PC-3 (cell line): Measurements from ENCODE around the gene REX1BD. TPM values are rescaled to one million over a fixed set of nuclear protein-coding genes. Genes with fewer than 3 reads are reported as not detected.

ENCODE experiments used
- ATAC-seq: fragments of 200-7000 bp; cut with Tn5 transposase; 2 replicates; pipeline ENCODE4 v1.9.1; 2020; ENCODE audit warnings: mild to moderate bottlenecking, moderate library complexity
- BruUV-seq: library from RNA; stranded (reverse); fragments of 400-500 nt; replicated peaks from 2 replicates; lab custom pipeline; 2021; lab: Mats Ljungman, UMichigan
- CTCF ChIA-PET: fragments of 300-600 bp; sonication (Branson Sonifier 250); formaldehyde crosslinking; loops from one replicate; lab custom pipeline; 2022; ENCODE audit warnings: antibody characterized with exemption; lab: Charles Lee
- POLR2A ChIA-PET: fragments of 300-600 bp; sonication (Branson Sonifier 250); formaldehyde crosslinking; loops from one replicate; lab custom pipeline; 2022; ENCODE audit warnings: antibody characterized with exemption; ENCODE audit not compliant: unreplicated experiment; lab: Charles Lee
- DNase-seq: peaks from one replicate; pipeline ENCODE4 v3.0.0-alpha.2; 2015
- H2AFZ ChIP-seq: fragments of 300-600 bp; sonication (generic); 2 replicates; pipeline ENCODE4 v1.6.0; 2016; ENCODE audit warnings: antibody characterized with exemption, low read length
- H3F3A ChIP-seq: fragments of 300-600 bp; sonication (generic); one replicate; pipeline ENCODE4 v1.6.0; 2017; ENCODE audit warnings: antibody characterized with exemption, low read length, control low read depth, mild to moderate bottlenecking; ENCODE audit not compliant: unreplicated experiment
- H3K27ac ChIP-seq: fragments of 300-600 bp; sonication (generic); 2 replicates; pipeline ENCODE4 v1.5.1; 2016; ENCODE audit warnings: mild to moderate bottlenecking, low read length
- H3K27me3 ChIP-seq: fragments of 300-600 bp; sonication (generic); 2 replicates; pipeline ENCODE4 v1.6.1; 2016; ENCODE audit warnings: low read length, mixed read lengths
- H3K36me3 ChIP-seq: fragments of 300-600 bp; sonication (generic); 2 replicates; pipeline ENCODE4 v1.6.1; 2016; ENCODE audit warnings: low read depth, mixed run types, low read length, mixed read lengths
- H3K4me1 ChIP-seq: fragments of 300-600 bp; sonication (generic); 2 replicates; pipeline ENCODE4 v1.5.1; 2016; ENCODE audit warnings: low read length; ENCODE audit not compliant: insufficient read depth
- H3K4me2 ChIP-seq: fragments of 300-600 bp; sonication (generic); 2 replicates; pipeline ENCODE4 v1.6.0; 2016; ENCODE audit warnings: low read length
- H3K4me3 ChIP-seq: fragments of 300-600 bp; sonication (generic); 2 replicates; pipeline ENCODE4 v1.5.1; 2016; ENCODE audit warnings: mild to moderate bottlenecking, low read length, mixed read lengths
- H3K79me2 ChIP-seq: fragments of 300-600 bp; sonication (generic); 2 replicates; pipeline ENCODE4 v1.6.1; 2017; ENCODE audit warnings: low read length, mixed read lengths
- H3K9ac ChIP-seq: fragments of 300-600 bp; sonication (generic); 2 replicates; pipeline ENCODE4 v1.6.0; 2016; ENCODE audit warnings: mild to moderate bottlenecking, low read length
- H3K9me2 ChIP-seq: fragments of 300-600 bp; sonication (generic); replicated peaks from 2 replicates; pipeline ENCODE4 v1.6.1; 2016; ENCODE audit warnings: mixed run types, low read length, mixed read lengths
- H3K9me3 ChIP-seq: fragments of 300-600 bp; sonication (generic); 2 replicates; pipeline ENCODE4 v1.6.1; 2016; ENCODE audit warnings: low read length, mixed read lengths
- H4K20me1 ChIP-seq: fragments of 300-600 bp; sonication (generic); 2 replicates; pipeline ENCODE4 v1.6.1; 2016; ENCODE audit warnings: low read length, mixed read lengths
- EZH2 ChIP-seq: fragments of 300-600 bp; sonication (generic); IDR thresholded peaks from one replicate; pipeline ENCODE4 v1.6.1; 2017; ENCODE audit warnings: antibody characterized with exemption, mild to moderate bottlenecking, low read length; ENCODE audit not compliant: unreplicated experiment
- EZH2phosphoT487 ChIP-seq: fragments of 300-600 bp; sonication (generic); IDR thresholded peaks from 2 replicates; pipeline ENCODE4 v1.6.1; 2018; ENCODE audit warnings: mild to moderate bottlenecking, antibody characterized with exemption, low read length, borderline replicate concordance
- intact Hi-C: fragments of 100-400 bp; cut with micrococcal nuclease; formaldehyde crosslinking; loops from 2 replicates; pipeline ENCODE4 v1.9.0; 2023
- total RNA-seq: library from RNA; depleted of rRNA; stranded (reverse); fragments of >200 nt; gene quantifications from 2 replicates; pipeline ENCODE4 v1.2.3, GENCODE V29; 2014
- TF ChIP-seq, protein P1 (sequence below): fragments of 300-600 bp; sonication (generic); conservative IDR thresholded peaks from 2 replicates; pipeline ENCODE4 v1.5.1; 2017; ENCODE audit warnings: antibody characterized with exemption, low read depth, mild to moderate bottlenecking, low read length

The REX1BD gene
- total RNA-seq, 1 experiment from 2014 or later: 121 TPM

GRCh38 chr19:18574691-18575291 lies 13.8 kb upstream of the REX1BD start:
- peaks cover 32% of the 10 kb centered on the region for H4K20me1 ChIP-seq
- intact Hi-C loops: loop anchor here (5.0 kb wide), 1 partner anchor 112 kb away; no protein-coding TSS in a partner anchor
- no peak overlapping the region for H2AFZ ChIP-seq
- no peak overlapping the region for H3K27ac ChIP-seq
- H3K9me3 ChIP-seq: no peaks in the 10 kb centered on the region
- no peaks in the 10 kb centered on the region for H3K27me3 ChIP-seq
- H3K9me2 ChIP-seq: no peaks in the 10 kb centered on the region
- no peak for ATAC-seq
- no peaks in the 10 kb centered on the region for H3F3A ChIP-seq
- BruUV-seq: no TSS peak
- no peak for DNase-seq
- H3K36me3 ChIP-seq: peaks cover 32% of the 10 kb centered on the region
- H3K79me2 ChIP-seq: peaks cover 38% of the 10 kb centered on the region
- H3K9ac ChIP-seq: no peak overlapping the region
- H3K4me3 ChIP-seq: no peak overlapping the region
- ChIA-PET POLR2A (no interaction called here), CTCF (no interaction called here)
- peaks cover 15% of the 10 kb centered on the region for H3K4me1 ChIP-seq
- TF ChIP-seq EZH2phosphoT487 (no peak), EZH2 (no peak)
- TF ChIP-seq, protein P1, sequence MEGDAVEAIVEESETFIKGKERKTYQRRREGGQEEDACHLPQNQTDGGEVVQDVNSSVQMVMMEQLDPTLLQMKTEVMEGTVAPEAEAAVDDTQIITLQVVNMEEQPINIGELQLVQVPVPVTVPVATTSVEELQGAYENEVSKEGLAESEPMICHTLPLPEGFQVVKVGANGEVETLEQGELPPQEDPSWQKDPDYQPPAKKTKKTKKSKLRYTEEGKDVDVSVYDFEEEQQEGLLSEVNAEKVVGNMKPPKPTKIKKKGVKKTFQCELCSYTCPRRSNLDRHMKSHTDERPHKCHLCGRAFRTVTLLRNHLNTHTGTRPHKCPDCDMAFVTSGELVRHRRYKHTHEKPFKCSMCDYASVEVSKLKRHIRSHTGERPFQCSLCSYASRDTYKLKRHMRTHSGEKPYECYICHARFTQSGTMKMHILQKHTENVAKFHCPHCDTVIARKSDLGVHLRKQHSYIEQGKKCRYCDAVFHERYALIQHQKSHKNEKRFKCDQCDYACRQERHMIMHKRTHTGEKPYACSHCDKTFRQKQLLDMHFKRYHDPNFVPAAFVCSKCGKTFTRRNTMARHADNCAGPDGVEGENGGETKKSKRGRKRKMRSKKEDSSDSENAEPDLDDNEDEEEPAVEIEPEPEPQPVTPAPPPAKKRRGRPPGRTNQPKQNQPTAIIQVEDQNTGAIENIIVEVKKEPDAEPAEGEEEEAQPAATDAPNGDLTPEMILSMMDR: no peak
- H3K4me2 ChIP-seq: no peak overlapping the region

- Histone ChIP-seq H3K36me3 (peaks cover 32% of the 10 kb centered on the region), H2AFZ (no peak overlapping the region), H3F3A (no peaks in the 10 kb centered on the region), H3K9me2 (no peaks in the 10 kb centered on the region), H3K9me3 (no peaks in the 10 kb centered on the region), H3K27ac (no peak overlapping the region), H3K4me1 (peaks cover 12% of the 10 kb centered on the region), H3K79me2 (peaks cover 38% of the 10 kb centered on the region), H3K4me3 (no peak overlapping the region), H3K4me2 (no peak overlapping the region), H3K27me3 (no peaks in the 10 kb centered on the region), H4K20me1 (peaks cover 32% of the 10 kb centered on the region), H3K9ac (no peak overlapping the region)
- DNase-seq (no peak), ATAC-seq (no peak)
- BruUV-seq: no TSS peak
- intact Hi-C loops: no loop called here
- TF ChIP-seq, protein P1: no peak
- TF ChIP-seq EZH2: no peak
- no peak for TF ChIP-seq EZH2phosphoT487
- ChIA-PET CTCF (no interaction called here), POLR2A (no interaction called here)
Measured at GRCh38 chr19:18576383-18576782, 12.2 kb upstream of the REX1BD start.

DNA sequence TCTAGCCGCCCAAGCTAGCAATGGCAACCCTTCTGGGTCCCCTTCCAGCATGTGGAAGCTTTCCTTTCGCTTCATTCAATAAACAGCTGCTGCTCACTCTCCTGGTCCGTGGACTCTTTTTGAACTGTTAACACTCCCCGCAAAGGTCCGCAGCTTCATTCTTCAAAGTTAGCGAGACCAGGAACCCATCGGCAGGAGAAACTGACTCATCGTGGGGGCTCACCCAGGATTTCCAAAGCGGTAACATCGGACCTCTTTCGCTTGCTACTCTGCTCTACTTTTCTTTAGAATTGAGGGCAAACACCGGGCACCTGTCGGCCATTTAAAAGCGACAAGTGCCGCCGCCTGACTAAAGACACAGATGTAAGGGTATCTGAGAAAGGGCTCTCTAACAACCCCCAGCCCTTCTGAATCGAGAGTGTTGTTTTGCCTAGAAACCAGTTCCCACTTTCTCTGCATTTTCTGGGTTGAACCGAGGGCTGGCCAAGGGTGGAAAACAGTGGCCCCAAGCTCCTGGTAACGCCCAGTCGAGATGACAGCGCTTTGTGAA lies 11.2 kb upstream of the REX1BD start:
- H3K36me3 ChIP-seq: peaks cover 32% of the 10 kb centered on the region
- H3K27me3 ChIP-seq: no peaks in the 10 kb centered on the region
- peaks cover 26% of the 10 kb centered on the region for H4K20me1 ChIP-seq
- H3K4me3 ChIP-seq: no peak overlapping the region
- TF ChIP-seq, protein P1: no peak
- TF ChIP-seq EZH2: no peak
- TF ChIP-seq EZH2phosphoT487: no peak
- no peak overlapping the region for H3K27ac ChIP-seq
- no peak for DNase-seq
- CTCF ChIA-PET: no interaction called here
- no peak overlapping the region for H3K9ac ChIP-seq
- no peaks in the 10 kb centered on the region for H3K9me3 ChIP-seq
- H3K4me1 ChIP-seq: peaks cover 12% of the 10 kb centered on the region
- H2AFZ ChIP-seq: no peak overlapping the region
- no peaks in the 10 kb centered on the region for H3K9me2 ChIP-seq
- peaks cover 30% of the 10 kb centered on the region for H3K79me2 ChIP-seq
- no peaks in the 10 kb centered on the region for H3F3A ChIP-seq
- POLR2A ChIA-PET: no interaction called here
- intact Hi-C loops: no loop called here
- no peak overlapping the region for H3K4me2 ChIP-seq
- BruUV-seq: no TSS peak
- ATAC-seq: no peak
